ENCODE measurements around the gene RFX7.

The RFX7 gene

DNA sequence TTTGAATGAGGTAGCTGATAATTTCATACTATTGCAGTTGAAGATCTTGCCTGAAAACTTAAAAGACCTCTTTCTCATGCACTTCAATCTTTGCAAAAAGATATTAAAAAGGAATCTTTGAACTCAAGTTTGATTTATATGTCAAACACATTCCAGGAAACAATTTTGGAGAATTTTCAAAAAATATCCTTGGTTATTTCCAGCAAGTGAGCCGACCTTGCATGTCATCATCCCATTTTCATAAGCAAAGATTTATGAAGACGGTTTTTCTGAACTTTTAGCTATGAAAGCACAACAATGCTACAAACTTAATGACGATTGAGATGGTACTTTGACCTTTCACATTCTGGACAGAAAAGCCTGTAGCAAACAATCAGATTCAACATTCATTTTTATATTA, 95.6 kb downstream of the RFX7 start:
- Histone ChIP-seq H3K4me1 (peaks cover 0 to 21% (median 0%) of the 10 kb centered on the region in 4 donors), H3K9me3 (peaks cover 0 to 6% (median 0%) of the 10 kb centered on the region in 3 donors), H3K27ac (no peak overlapping the region), H3K36me3 (peaks cover 0 to 8% (median 0%) of the 10 kb centered on the region in 3 donors), H3K27me3 (no peaks in the 10 kb centered on the region), H3K4me3 (no peak overlapping the region)
- intact Hi-C loops (cut with DNase I; ENCODE audit: low total_unique reads): no loop called here
- no peak for DNase-seq
- TF ChIP-seq, protein P1, sequence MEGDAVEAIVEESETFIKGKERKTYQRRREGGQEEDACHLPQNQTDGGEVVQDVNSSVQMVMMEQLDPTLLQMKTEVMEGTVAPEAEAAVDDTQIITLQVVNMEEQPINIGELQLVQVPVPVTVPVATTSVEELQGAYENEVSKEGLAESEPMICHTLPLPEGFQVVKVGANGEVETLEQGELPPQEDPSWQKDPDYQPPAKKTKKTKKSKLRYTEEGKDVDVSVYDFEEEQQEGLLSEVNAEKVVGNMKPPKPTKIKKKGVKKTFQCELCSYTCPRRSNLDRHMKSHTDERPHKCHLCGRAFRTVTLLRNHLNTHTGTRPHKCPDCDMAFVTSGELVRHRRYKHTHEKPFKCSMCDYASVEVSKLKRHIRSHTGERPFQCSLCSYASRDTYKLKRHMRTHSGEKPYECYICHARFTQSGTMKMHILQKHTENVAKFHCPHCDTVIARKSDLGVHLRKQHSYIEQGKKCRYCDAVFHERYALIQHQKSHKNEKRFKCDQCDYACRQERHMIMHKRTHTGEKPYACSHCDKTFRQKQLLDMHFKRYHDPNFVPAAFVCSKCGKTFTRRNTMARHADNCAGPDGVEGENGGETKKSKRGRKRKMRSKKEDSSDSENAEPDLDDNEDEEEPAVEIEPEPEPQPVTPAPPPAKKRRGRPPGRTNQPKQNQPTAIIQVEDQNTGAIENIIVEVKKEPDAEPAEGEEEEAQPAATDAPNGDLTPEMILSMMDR (IDR thresholded peaks at IDR 0.05): no peak

DNA sequence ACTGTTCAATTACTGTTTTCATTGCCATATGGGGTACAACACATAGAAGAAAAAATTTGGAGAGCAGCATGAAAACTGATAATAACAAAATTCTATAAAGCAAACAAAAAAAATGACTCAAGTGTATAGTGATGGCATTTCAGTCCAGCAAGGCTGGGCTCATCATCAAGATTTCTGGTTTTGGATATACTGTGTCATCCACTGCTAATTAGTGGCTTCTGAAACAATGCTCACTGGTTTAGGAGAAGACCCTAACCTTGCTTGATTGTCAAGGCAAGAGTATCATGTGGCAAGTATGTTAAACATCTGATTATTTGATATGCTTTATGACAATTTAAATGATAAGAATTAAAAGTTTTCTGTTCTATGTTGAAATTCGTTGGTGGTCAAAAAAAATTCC, 96.9 kb downstream of the RFX7 start:
- peaks cover 0 to 21% (median 0%) of the 10 kb centered on the region in 4 donors for H3K4me1 ChIP-seq
- H3K9me3 ChIP-seq: peaks cover 0 to 6% (median 0%) of the 10 kb centered on the region in 3 donors
- no peaks in the 10 kb centered on the region for H3K27me3 ChIP-seq
- H3K36me3 ChIP-seq: peaks cover 7 to 21% (median 13%) of the 10 kb centered on the region in 3 donors
- intact Hi-C loops (cut with DNase I; ENCODE audit: low total_unique reads): no loop called here
- no peak overlapping the region for H3K4me3 ChIP-seq
- TF ChIP-seq, protein P1 (IDR thresholded peaks at IDR 0.05): no peak
- no peak for DNase-seq
- H3K27ac ChIP-seq: no peak overlapping the region

DNA sequence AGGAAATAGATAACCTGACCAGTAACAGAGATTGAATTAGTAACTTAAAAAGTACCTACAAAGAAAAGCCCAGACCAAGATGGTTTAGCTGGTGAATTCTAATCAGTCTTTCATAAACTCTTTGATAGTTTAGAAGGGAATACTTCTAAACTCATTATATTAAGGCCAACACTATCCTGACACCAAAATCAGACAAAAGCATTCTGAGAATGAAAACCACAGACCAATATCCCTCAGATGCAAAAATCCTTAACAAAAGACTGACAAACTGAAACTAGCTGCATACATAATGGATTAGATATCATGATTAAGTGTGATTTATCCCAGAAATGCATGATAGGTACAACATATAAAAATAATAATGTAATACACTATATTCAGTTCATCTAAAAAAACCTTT, 115.6 kb downstream of the RFX7 start:
- peaks cover 8 to 35% (median 12%) of the 10 kb centered on the region in 3 donors for H3K36me3 ChIP-seq
- no peak for DNase-seq
- intact Hi-C loops (cut with DNase I; ENCODE audit: low total_unique reads): no loop called here
- no peaks in the 10 kb centered on the region for H3K4me1 ChIP-seq
- H3K9me3 ChIP-seq: peaks cover 3 to 22% (median 11%) of the 10 kb centered on the region in 3 donors
- TF ChIP-seq, protein P1 (IDR thresholded peaks at IDR 0.05): no peak
- no peak overlapping the region for H3K4me3 ChIP-seq
- H3K27me3 ChIP-seq: no peaks in the 10 kb centered on the region
- H3K27ac ChIP-seq: no peak overlapping the region

DNA sequence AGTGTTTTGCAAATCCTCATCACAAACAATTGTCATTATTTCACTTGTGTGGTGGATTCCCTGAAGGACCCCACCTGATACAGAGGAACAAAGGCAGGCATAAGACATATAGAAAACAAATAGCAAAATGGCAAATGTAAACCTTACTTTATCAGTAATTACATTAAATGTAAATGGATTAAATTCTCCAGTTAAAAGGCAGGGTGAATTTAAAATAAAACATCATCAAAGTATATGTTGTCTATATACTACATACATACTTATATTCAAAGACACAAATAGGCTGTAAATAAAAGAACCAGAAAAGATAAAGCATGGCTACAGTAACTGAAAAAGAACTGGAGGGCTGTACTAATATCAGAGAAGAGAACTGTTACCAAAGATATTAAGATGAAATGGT, 117.3 kb downstream of the RFX7 start:
- no peak overlapping the region for H3K4me3 ChIP-seq
- H3K36me3 ChIP-seq: peaks cover 8 to 35% (median 12%) of the 10 kb centered on the region in 3 donors
- peaks cover 3 to 22% (median 11%) of the 10 kb centered on the region in 3 donors for H3K9me3 ChIP-seq
- intact Hi-C loops (cut with DNase I; ENCODE audit: low total_unique reads): no loop called here
- TF ChIP-seq, protein P1 (IDR thresholded peaks at IDR 0.05): no peak
- H3K4me1 ChIP-seq: no peaks in the 10 kb centered on the region
- DNase-seq: no peak
- no peaks in the 10 kb centered on the region for H3K27me3 ChIP-seq
- H3K27ac ChIP-seq: no peak overlapping the region

DNA sequence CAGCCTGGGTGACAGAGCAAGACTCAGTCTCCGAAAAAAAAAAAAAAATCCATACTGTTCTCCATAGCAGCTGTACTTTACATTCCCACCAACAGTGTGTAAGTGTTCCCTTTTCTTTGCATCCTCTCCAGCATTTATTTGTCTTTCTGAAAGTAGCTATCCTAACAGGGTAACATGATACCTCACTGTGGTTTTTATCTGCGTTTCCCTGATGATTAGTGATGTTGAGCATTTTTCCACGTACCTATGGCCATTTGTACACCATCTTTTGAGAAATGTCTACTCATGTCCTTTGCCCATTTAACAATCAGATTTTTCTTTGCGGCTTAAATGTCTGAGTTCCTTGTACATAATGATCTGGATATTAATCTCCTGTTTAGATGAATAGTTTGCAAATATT, 119.3 kb downstream of the RFX7 start:
- no peaks in the 10 kb centered on the region for H3K27me3 ChIP-seq
- H3K36me3 ChIP-seq: peaks cover 8 to 30% (median 12%) of the 10 kb centered on the region in 3 donors
- TF ChIP-seq, protein P1 (IDR thresholded peaks at IDR 0.05): no peak
- H3K9me3 ChIP-seq: peaks cover 6 to 24% (median 11%) of the 10 kb centered on the region in 3 donors
- intact Hi-C loops (cut with DNase I; ENCODE audit: low total_unique reads): no loop called here
- no peak overlapping the region for H3K27ac ChIP-seq
- no peak for DNase-seq
- no peak overlapping the region for H3K4me3 ChIP-seq
- H3K4me1 ChIP-seq: no peaks in the 10 kb centered on the region

DNA sequence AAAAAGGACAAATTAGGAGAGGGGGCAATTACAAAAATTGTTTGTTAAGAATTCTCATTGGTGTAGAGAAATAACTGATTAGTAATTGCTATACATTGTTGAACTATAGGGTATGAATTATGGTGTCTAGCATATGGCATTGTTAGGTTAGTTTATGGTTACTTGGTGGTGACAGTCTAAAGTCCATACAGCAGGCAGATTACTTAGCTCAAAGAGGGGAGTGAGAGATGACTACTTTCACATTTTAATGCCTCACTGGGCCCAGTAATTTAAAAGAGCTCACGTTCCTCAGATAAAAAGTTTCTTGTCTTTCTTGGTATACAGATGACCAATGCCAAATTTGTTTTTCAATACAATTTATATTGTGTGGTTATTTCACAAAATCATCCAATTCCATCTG, 137.8 kb downstream of the RFX7 start:
- no peaks in the 10 kb centered on the region for H3K9me3 ChIP-seq
- no peak overlapping the region for H3K4me3 ChIP-seq
- DNase-seq: no peak
- TF ChIP-seq, protein P1 (IDR thresholded peaks at IDR 0.05): no peak
- H3K27ac ChIP-seq: no peak overlapping the region
- no peaks in the 10 kb centered on the region for H3K27me3 ChIP-seq
- intact Hi-C loops (cut with DNase I; ENCODE audit: low total_unique reads): no loop called here
- H3K36me3 ChIP-seq: peaks cover 0 to 5% (median 4%) of the 10 kb centered on the region in 3 donors
- peaks cover 0 to 27% (median 9%) of the 10 kb centered on the region in 4 donors for H3K4me1 ChIP-seq
